ENCODE results near the gene CBR3.

The CBR3 gene

GRCh38 chr21:36103434-36103833 lies 31.4 kb upstream of the CBR3 start:
- no peak for DNase-seq
- H3K36me3 ChIP-seq: no peaks in the 10 kb centered on the region
- peaks cover 3% of the 10 kb centered on the region for H3K27me3 ChIP-seq
- H3K4me1 ChIP-seq: no peaks in the 10 kb centered on the region
- H3K4me3 ChIP-seq (ENCODE audit: low read depth, low read length): no peak overlapping the region
- no peak for TF ChIP-seq CTCF (IDR thresholded peaks at IDR 0.05; ENCODE audit: low read depth, low read length)
- H3K9me3 ChIP-seq: no peaks in the 10 kb centered on the region

DNA sequence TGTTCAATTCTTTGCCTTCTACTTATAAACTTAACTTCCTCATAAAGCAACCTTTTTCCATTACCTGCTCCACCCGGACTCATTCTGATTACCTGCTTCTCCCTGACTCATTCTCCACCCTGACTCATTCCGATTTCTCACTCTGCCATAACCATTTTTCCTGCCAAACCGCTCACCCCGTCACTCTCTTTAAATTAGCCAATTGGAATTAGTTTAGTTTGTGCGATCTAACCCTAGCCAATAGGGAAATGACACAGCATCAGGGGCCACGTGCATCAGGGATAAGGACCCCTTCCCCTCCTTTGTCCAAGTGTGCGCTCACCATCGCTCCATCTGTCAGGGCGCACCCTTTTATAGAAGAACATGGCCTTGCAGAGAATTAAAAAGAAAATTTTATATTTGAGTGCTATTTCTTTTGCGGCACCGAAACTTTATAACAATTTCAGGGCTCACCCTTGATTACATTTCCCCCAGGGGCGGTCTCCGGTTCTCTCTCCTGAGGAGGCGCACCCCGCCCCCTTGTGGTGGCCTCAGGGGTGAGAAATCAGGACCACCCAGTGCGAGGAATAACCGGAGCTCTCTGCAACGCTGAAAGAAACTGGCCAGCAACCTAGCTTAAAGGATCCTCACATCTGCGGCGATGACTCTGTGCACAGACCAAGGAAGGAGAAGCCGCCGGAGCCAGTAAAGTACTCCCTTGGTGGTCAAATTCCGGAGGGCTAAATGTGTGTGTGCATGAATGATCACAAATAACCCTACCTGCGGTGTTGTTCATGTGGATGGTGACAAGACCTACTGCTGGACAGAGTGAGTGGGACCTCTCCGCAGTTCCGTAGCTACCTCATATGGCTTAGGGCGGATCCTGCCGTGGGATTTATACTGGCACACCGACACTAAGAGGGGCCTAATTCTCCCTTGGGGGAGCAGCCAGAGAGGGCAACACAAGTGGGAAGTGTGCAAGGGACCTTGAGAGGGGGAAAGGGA lies 30.3 kb upstream of the CBR3 start:
- TF ChIP-seq CTCF (IDR thresholded peaks at IDR 0.05; ENCODE audit: low read depth, low read length): peak; percentile 77
- Histone ChIP-seq H3K36me3 (no peaks in the 10 kb centered on the region), H3K4me1 (no peaks in the 10 kb centered on the region), H3K27me3 (peaks cover 3% of the 10 kb centered on the region), H3K9me3 (no peaks in the 10 kb centered on the region), H3K4me3 (ENCODE audit: low read depth, low read length) (no peak overlapping the region)
- peak; percentile 76 for DNase-seq

DNA sequence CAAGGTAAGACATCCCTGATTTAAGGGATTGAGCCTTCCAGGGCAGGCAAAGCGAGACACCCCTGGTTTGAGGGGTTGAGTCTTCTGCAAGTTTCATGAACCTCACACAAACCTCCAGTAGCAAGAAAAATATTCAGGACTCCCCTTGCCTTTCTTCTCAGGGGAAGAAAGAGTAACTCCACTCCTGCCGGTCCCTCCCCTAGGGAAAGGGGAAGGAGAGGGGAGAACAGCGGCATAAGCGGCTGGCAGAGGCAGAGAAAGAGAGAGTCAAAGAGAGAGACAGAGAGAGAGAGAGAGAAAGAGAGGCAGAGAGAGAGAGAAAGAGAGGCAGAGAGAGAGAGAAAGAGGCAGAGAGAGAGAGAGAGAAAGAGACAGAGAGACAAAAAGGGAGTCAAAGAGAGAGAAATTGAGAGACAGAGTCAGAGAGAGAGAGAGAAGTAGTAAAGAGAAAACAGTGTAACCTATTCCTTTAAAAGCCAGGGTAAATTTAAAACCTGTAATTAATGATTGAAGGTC lies 29.5 kb upstream of the CBR3 start:
- TF ChIP-seq CTCF (IDR thresholded peaks at IDR 0.05; ENCODE audit: low read depth, low read length): no peak
- H3K27me3 ChIP-seq: peaks cover 3% of the 10 kb centered on the region

GRCh38 chr21:36109868-36110267 lies 25.0 kb upstream of the CBR3 start:
- Histone ChIP-seq H3K27me3 (peaks cover under 1% of the 10 kb centered on the region), H3K36me3 (no peaks in the 10 kb centered on the region), H3K4me1 (no peaks in the 10 kb centered on the region; the same call in 1 of the 2 replicates), H3K4me3 (ENCODE audit: low read depth, low read length) (no peak overlapping the region), H3K9me3 (no peaks in the 10 kb centered on the region)
- TF ChIP-seq CTCF (IDR thresholded peaks at IDR 0.05; ENCODE audit: low read depth, low read length): no peak
- no peak for DNase-seq

More for the DNA sequence above, 29.5 kb upstream of the CBR3 start:
- Histone ChIP-seq H3K36me3 (no peaks in the 10 kb centered on the region), H3K4me3 (ENCODE audit: low read depth, low read length) (no peak overlapping the region), H3K9me3 (no peaks in the 10 kb centered on the region), H3K4me1 (no peaks in the 10 kb centered on the region)
- no peak for DNase-seq

DNA sequence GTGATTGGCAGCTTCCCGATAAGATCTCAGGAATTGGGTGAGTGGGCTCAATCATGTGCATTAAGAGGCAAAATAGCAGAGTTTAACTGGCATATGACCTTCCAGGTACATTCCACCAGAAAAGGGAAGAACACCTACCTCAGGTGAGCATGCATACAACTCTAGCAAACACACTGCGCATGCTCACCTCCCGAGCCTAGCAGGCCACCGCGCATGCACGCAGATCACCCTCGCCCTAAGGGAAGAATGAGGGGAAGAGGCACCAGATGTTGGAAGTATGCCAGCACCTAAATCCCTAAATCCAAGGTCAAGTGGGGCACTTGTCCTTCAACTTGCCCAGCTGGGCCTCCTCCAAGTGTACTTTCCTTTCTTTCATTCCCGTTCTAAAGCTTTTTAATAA lies 23.6 kb upstream of the CBR3 start:
- Histone ChIP-seq H3K27me3 (no peaks in the 10 kb centered on the region; the same call in none of the 2 replicates), H3K36me3 (no peaks in the 10 kb centered on the region), H3K4me1 (no peaks in the 10 kb centered on the region; the same call in 1 of the 2 replicates), H3K4me3 (ENCODE audit: low read depth, low read length) (no peak overlapping the region), H3K9me3 (no peaks in the 10 kb centered on the region)
- no peak for TF ChIP-seq CTCF (IDR thresholded peaks at IDR 0.05; ENCODE audit: low read depth, low read length)
- DNase-seq: no peak
